Activated T-cell treated with anti-CD3 and anti-CD28 coated beads for 48 hours (primary cell): ENCODE data around the gene COL6A1.
"Not testable (repeated sequence)": the region's sequence is repeated elsewhere in the genome, so short reads cannot be mapped to it uniquely, and the experiment has no call there.

ENCODE experiments used
- DNase-seq: peaks from one replicate; pipeline ENCODE4 v3.0.0-alpha.2; 2020; ENCODE audit warnings: low read depth

The COL6A1 gene

DNA sequence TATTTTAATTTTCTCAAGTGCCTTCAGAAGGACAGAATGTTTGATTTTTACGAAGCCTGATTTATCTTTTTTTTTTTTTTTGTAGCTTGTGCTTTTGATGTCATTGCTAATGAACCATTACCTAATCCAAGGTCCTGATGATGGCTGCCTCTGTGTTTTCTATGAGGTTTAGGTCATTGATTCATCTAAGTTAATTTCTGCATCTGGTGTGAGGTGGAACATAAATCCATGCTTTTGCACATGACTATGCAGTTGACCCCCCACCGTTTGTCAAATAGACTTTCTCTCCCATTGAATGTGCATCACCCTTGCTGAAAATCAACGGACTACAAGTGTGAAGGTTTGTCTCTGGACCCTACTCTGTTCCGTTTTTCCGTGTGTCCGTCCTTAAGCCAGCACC is 50.5 kb downstream of the COL6A1 start:
- DNase-seq = no peak

DNA sequence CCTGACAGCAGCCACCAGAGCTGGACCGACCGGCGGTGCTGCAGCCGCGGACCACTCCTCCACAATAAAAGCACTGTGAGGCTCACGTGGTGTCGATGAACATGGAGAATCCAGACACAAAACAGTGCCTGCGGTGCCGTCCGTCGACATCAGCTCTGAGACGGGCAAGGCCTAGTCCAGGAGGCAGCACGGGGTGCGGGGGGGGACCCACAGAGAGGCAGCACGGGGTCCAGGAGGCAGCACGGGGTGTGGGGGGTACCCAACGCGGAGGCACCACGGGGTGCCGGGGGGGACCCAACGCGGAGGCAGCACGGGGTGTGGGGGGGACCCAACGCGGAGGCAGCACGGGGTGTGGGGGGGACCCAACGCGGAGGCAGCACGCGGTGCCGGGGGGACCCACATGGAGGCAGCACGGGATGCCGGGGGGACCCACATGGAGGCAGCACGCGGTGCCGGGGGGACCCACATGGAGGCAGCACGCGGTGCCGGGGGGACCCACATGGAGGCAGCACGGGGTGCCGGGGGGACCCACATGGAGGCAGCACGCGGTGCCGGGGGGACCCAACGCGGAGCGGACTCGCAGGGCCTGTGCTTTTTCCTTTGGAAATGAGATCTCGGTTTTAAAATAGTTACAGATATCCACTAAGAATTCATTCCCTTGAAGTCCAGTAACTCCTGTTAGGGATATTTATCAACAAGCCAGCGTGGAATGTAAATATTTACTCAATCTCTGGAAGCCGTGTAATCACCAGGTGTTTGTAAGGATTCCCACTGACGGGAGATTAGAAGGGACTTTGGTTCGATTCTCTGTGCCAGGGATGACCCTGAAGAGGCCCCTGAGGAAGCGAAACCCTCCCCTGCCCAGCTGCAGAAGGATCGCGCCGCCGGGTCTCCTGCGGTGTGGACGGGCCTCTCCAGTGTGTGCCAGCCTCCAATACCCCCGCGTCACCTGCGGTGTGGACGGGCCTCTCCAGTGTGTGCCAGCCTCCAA is 52.1 kb downstream of the COL6A1 start:
- no peak for DNase-seq

DNA sequence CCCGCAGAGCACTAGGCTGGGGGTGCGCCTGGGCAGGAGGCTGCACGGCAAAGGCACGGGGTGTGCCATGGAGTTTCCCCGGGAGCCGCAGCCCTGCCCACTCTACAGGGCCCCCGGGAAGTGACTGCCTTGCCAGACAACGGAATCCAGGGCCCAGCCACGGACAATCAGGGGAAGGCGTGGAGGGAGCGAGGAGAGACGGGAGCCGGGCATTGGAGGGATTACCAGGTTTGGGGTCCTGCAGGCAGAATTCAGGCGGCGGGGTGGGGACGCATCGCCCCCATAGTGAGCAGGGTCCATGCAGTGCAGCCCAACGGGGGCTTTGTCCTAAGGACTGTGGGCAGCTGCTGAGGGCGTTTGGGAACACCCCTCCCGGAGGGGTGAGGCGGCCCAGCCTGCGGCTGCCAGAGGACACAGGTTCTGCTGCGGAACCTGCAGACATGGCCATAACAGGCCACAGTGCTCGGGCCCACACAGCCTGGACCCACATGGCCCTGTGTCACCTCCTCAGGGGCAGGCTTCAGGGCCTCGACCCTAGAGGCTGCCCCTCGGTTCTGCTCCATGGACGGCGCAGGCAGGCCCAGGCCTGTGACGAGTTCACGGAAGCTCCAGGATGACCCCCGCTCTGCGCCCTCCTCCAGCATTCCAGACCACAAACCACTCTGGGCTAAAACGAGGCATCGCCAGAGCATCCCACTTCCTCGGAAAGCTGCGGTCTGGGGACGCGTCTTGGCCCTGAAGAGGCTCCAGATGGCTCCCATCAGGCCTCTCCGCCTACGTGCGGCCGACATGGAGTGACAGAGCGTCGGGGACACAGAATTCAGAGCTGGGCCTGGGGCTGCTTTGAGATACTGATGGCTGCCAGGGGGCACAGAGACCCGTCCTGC is 54.5 kb downstream of the COL6A1 start:
- no peak for DNase-seq

DNA sequence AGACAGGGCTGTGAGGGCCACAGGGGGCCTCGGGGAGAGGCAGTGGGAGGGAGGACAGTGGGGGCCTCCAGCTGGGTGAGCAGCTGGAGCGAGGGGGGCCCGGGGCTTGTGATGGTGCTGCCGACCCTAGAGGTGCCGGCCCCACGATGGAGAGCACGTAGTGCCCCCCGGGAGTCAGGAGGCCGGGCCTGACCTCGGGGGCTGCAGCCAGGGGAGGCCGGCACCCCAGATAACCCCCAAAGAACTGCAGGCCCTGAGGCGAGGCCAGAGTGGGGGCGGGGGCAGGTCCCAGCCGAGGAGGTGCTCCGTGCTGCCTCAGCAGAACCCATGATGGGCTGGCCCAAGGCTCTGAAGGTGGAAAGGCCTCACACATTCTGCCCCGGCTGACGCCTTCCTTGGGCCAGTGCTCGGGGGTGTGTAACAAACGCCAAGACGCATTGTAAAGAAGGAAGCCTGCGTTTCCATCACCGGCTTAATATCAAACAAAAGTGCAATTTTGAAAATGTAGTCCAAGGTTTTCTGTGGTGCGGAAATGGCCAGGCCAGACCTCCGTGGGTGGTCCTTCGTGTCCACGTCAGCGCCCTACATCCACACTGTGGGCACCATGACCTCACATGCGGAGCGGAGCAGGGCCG is 55.2 kb downstream of the COL6A1 start:
- no peak for DNase-seq

DNA sequence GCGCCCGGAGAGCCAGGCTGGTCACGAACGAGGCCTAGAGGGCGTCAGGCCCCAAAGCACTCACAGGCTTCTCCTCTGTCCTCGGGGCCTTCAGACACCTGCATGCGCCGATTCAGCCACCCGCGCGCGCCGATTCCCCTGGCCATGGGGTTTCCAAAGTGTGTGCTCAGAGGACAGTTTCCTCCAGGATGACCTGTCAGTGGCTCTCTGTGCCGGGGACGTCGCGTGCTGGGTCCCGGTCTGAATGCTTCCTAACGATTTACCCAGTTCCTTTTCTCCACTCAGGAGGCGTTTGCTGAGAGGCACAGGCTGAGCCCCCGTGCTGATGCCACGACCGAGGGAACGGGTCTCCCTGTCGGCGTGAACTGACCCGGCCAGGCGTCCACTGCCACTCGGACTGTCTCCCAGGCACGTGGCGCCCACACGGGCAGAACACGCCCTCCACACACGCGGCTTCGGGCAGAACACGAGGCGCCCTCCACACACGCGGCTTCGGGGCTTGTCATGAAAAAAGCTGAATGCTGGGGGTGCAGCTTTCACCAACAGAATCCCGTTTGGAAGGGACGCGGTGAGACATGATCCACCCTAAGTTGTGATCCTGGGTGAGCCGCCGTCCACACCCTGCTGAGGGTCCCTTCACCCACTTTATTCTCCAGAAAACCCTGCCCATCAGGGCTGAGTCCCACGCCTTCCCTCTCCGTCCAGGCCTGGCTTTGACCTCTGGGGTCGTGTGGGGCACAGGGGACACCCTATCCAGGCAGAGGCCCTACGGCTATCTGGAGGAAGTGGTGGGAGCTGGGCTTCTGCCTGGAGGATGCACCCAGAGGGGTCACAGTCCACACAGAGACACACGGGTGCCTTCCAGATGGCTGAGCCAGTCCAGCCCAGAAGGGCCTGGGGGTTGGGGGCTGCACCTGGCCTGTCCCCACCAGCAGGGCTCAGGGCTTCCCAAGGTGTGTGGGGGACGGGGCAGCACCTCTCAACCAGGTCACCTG is 56.1 kb downstream of the COL6A1 start:
- DNase-seq = no peak

DNA sequence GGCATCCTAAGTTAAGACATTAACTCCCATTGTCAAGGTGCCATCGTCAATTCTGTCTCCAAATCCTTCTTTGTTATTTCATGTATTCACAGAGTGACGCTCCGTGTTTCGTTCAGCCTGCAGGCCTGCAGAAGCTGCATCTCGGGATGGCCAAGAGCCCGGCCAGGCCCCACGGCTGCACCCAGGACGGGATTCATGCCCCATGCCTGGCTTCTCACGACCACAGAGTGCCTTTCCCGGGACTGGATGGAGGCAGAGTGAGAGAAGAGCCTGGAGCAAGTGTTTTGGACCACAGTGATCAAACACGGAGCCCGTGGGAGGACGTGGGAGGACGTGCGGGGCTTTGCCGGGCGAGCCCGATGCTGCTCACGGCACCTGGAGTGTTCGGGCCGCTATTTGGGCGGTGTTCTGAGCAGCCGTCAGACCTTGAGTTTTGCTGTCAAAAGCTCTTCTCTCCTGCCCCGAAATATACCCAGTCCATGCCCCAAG is 56.8 kb downstream of the COL6A1 start:
- no peak for DNase-seq

DNA sequence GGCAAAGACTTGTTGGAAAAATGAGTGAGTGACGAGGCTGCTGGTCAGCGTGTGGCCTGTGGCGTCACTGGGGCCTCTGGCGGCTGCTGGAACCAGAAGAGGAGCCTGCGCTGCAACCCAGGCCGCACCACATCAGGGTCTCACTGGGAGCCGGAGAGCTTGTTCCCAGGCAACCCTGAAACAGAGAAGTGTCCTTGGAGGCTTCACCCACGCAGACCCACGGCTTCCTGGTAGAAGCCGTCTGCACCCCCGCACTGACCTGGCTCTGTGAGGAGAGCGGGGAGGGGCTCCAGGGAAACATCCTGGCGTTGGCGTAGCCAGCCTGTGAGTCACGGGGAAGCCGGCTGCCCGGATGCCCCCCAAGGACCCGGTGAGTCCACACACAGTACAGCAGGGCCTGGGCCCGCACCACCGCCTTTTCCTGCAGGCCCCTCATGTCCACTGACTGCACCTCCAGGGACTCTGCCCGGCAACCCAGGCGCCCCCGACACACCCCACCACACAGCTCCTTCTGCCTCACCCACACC is 57.4 kb downstream of the COL6A1 start:
- no peak for DNase-seq

DNA sequence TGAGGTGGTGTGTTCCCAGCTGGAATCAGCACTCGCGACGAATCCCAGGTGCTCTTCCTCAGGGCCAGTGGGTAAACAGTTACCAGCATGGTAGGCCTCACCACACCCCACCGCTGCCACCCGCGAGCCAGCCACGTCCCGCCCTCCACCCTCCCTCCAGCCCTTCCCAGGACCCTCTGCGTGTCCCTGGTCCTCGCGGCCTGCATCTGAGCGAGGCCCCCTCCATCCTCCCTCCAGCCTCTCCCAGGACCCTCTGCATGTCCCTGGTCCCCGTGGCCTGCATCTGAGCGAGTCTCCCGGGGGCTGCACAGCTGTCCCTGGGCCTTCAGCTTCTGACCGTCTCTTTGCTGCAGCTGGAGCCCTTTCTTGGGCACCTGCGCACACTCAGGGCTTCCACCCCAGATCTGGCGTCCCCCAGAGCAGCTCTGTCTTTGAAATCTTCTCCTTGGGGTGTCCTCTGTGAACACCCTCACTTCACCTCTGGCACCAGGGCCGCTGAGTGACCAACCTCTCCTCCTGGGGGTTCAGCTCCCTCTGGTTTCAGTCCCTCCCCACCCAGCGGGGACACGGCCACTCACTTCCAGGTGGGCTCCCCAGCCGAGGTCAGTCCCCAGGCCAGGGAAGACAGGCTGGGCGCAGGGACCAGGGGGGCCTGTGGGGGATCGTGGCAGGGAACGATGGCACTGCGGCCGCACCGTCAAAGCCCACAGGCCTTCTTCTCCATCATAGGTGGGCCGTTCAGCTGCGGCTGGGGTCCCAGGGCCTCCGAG is 58.5 kb downstream of the COL6A1 start:
- DNase-seq = no peak

DNA sequence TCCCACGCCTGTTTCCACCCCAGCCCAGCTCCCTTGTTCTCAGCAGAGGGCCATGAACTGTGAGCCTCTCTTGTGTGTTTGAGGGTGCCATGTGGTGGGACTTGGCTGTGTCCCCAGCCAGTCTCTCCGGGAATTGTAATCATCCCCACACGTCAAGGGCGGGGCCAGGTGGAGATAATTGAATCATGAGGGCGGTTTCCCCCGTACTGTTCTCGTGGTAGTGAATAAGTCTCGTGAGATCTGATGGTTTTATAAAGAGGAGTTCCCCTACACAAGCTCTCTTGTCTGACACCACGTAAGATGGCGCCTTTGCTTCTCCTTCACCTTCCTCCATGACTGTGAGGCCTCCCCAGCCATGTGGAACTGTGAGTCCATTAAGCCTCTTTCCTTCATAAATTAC is 59.1 kb downstream of the COL6A1 start:
- no peak for DNase-seq

DNA sequence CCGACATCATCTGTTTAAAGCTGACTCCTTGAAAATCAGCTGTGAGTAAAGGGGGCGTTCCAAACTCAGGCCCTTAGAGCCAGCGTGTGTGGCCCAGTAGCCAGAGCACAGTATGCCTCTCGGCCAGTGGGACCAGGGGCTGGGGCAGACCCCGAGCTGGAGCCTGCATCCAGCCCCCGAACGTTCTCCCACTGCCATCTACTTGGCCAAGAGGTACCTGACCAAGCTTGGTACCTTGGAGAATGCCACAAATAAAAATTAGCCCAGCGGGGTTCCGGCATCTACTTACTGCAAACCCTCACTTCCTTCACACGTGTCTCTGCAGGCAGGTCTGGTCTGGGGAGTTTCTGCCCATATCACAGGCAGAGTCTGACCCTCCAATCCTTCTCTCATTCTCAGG is 59.6 kb downstream of the COL6A1 start:
- DNase-seq = no peak

DNA sequence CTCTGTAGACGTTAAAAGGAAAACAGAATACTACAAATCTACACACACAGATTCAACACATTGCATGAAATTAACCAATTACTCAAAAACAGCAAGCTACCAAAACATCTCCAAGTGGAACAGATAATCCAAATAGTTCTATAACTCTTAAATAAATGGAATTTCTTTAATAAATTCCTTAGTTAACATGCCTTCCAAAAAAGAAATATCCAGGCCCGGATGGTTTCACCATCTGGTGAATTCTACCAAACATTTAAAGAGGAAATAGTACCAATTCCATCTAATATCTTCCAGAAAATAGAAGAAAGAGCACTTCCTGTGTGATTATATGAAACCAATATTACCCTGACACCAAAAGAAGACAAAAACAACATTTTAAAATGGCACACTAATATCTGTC is 63.6 kb downstream of the COL6A1 start:
- no peak for DNase-seq

DNA sequence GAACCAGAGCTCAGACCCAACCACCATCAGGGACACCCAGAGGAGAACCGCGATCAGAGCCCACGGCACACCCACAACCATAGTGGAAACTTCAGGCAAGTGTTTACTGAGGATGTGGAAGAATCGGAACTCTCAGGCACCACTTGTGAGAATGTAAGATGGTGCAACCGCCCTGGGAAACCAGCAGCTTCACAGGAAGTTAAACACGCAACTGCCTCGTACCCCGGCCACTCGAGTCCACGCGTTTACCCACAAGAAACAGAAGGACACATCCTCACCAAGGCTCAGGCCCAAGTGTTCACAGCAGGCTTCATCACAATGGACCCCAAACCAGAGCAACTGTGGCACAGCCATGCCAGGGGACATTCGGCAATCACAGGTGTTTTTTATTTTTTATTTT is 64.9 kb downstream of the COL6A1 start:
- no peak for DNase-seq

DNA sequence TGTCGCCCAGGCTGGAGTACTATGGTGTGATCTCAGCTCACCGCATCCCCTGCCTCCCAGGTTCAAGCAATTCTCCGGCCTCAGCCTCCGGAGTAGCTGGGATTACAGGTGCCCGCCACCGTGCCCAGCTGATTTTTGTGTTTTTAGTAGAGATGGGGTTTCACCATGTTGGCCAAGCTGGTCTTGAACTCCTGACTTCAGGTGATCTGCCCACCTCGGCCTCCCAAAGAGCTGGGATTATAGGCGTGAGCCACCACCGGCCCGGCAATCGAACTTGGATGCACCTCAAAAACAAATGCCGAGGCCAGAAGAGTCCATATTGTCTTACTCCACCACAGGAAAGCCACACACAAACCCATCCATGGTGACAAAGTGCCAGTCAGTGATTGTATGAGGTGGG is 65.3 kb downstream of the COL6A1 start:
- not testable (repeated sequence) for DNase-seq

DNA sequence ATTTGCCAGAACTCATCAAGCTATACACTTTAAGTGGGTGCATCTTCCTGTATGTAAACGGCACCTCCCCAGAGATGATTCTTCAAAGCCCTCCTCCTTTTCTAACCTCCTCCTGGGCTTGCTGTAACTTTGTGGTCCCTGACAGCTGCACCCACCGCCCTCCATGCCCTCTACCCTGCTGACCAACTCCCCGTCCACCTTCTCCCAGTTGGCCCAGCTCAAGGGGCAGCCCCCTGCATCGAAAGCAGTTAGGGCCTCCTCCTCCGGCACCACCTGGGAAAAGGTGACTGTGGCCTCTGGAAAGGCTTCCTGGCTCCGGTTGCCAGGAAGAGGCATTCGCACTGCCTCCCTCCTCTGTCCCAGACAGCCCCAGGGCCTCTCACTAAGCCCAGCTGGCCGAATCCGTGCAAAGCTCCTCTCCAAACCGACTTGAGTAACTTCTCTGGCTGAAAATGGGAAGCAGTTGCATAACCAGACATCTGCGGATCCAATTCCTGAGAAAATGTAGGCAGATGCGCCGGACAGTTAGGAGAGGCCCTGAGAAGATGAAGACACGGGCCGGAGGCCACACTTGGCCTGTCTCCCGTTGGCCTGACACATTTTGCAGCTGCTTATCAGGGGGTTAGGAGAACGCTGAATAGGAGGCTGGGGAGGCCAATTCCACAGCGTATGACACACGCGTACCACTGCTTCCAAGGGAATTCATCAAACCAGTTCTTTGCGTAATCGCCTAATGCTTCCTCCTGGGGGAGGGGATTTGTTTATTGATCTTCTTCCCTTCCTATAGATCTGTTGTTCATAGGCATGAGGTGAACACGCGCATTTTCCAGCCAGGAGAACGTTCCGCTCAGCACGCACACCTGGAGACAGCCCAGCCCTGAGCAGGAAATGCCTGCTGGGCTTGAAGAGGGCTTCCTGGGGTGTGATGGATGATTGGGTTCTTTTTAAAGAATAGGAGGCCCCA is 67.6 kb downstream of the COL6A1 start:
- no peak for DNase-seq

DNA sequence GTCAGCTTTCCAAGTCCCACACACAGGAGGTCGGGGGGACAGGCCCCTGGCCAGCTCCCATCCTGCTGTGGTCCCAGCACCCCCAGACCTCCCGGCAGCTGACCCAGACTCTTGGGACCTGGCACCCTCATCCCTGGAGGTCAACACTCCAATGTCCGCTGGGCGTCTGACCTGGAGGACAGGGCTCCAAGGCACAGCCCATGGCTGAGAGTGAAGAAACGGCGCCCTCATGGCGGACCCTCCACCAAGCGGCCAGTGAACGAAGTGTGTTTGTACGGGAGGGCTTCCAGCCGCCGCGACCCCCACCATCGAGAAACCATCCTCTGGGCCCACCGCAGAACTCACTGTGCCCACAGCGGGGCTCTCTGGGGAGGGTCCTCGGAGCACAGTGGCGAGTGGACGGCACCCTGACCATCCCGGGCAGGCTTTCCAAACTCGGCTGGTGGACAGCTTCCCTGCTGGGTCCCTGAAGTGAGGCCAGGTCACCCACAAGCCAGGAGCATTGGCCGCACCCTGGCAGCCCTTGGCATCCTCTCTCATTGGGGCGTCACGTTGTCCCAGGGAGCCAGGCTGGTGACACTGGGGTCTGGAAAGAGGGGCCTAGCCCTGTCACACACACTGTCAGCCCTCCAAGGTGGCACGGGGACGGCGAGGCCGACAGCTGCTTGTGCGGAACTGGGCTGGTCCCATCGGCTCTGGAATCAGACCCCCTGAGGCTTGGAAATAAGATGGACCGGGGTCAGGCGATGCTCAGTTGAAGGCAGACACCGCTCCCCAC is 68.5 kb downstream of the COL6A1 start:
- no peak for DNase-seq

DNA sequence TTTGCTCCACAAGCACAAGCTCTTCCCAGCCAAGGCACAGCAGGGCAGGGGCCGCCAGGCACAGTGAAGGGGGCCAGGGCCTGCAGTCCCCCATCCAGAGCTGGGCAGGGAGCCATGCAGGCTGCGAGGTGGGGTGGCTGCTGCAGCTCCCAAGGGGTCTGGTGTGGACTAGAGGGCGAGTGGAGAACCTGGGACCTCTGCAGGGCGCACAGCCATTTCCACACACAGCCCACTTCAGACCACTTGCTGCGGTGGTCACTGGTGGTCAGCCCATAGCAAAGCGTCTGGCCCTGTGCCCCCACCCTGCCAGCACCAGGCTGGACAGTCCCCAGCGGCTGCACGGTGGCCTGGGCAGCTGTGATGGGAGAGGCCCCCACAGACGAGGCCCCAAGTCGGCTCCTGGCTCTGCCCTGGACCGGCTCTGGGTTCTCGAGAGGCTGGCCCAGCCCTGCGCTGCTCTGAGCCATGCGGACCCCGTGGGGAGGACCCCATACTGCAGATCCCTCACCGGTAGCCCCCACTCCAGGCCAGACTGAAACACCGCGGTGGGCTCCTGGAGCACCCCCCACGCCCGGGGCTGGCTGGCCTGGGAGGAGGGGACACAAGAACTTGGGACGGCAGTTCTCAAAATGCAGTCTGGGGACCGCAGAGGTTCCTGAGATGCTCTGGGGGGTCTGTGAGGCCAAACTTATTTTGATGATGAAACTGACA is 69.3 kb downstream of the COL6A1 start:
- DNase-seq = no peak

DNA sequence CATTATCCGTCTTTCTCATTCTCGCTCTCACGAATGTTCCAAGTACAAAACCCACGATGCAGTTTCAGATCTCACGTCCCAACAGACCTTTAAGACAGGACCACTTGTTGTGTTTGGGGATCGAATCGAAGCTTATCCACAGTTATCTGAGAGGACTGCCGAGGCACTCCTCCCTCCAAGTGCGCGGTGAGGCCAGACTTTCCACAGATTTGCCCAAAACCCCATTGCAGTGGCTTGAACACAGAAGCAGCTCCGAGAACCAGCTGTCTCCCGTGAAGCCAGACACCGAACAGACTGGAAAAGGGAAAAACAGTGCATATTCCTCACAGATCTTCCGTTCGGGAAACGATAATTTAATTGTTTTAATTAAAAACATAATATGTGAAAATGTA is 69.8 kb downstream of the COL6A1 start:
- no peak for DNase-seq
